AG09309 (cell line): ENCODE results near the gene SDR42E1.

Experiments used
- DNase-seq: peaks from one replicate; pipeline ENCODE4 v3.0.0-alpha.2; 2010; ENCODE audit warnings: low read depth
- H3K4me3 ChIP-seq: 2 replicates; pipeline ENCODE4 v1.5.1; 2011; ENCODE audit warnings: mild to moderate bottlenecking, low read depth, low read length, moderate library complexity; ENCODE audit not compliant: control insufficient read depth
- CTCF ChIP-seq: IDR thresholded peaks from 2 replicates; pipeline ENCODE4 v1.5.1; 2011; ENCODE audit warnings: mild to moderate bottlenecking, low read depth, low read length, inconsistent platforms; ENCODE audit not compliant: insufficient read depth, control insufficient read depth; ENCODE audit errors: missing control alignments

Gene SDR42E1

GRCh38 chr16:81964808-81965207 lies 46.5 kb downstream of the SDR42E1 start:
- no peak for TF ChIP-seq CTCF
- H3K4me3 ChIP-seq, result no peak overlapping the region
- no peak for DNase-seq

GRCh38 chr16:81956213-81956948 lies 54.9 kb downstream of the SDR42E1 start:
- DNase-seq, result peak; percentile 20

GRCh38 chr16:81951564-81951963 lies 59.7 kb downstream of the SDR42E1 start:
- no peak overlapping the region for H3K4me3 ChIP-seq
- DNase-seq, result no peak
- TF ChIP-seq CTCF, result no peak

More at GRCh38 chr16:81956213-81956948, 54.9 kb downstream of the SDR42E1 start:
- H3K4me3 ChIP-seq, result no peak overlapping the region
- no peak for TF ChIP-seq CTCF

- no peak for TF ChIP-seq CTCF
- DNase-seq, result peak; percentile 14
- H3K4me3 ChIP-seq, result no peak overlapping the region
Measured at GRCh38 chr16:81946206-81946605, 65.1 kb downstream of the SDR42E1 start.

GRCh38 chr16:81945665-81946064 lies 65.6 kb downstream of the SDR42E1 start:
- no peak overlapping the region for H3K4me3 ChIP-seq
- peak; percentile 10 for DNase-seq
- no peak for TF ChIP-seq CTCF

- H3K4me3 ChIP-seq, result no peak overlapping the region
- TF ChIP-seq CTCF, result no peak
- no peak for DNase-seq
Measured at GRCh38 chr16:81942007-81942601, 69.2 kb downstream of the SDR42E1 start.
